ENCODE data around the gene MAIP1.

GRCh38 chr2:199992296-199992695 lies 36.9 kb downstream of the MAIP1 start:
- TF ChIP-seq CTCF (conservative IDR thresholded peaks at IDR 0.05 in 1 of 2, IDR thresholded peaks at IDR 0.05 in 1 of 2; ENCODE audit: low read depth in 1 of 2, low read length in 2 of 2): no peak
- no peak for TF ChIP-seq EZH2 (IDR thresholded peaks at IDR 0.05; ENCODE audit: low read length, missing control alignments)

Measured in fibroblast of lung (primary cell).